Testis (tissue), 2 donors: Measurements from ENCODE around the gene FHIT.

Source experiments
- POLR2A ChIP-seq: fragments of 450-650 bp; IDR thresholded peaks from one replicate; pipeline ENCODE4 v1.6.1; 2017; ENCODE audit warnings: antibody characterized with exemption, mild to moderate bottlenecking, moderate library complexity
- TF ChIP-seq, protein P1 (sequence below), 3 experiments: fragments of 450-650 bp in 2 of 3; fragments of 200-600 bp in 1 of 3; sonication (generic) in 1 of 3; IDR thresholded peaks; one replicate each; pipeline ENCODE4 v1.5.1; 2016 to 2019; ENCODE audit warnings: antibody characterized with exemption in 3 of 3, mild to moderate bottlenecking in 2 of 3, moderate library complexity in 1 of 3

DNA sequence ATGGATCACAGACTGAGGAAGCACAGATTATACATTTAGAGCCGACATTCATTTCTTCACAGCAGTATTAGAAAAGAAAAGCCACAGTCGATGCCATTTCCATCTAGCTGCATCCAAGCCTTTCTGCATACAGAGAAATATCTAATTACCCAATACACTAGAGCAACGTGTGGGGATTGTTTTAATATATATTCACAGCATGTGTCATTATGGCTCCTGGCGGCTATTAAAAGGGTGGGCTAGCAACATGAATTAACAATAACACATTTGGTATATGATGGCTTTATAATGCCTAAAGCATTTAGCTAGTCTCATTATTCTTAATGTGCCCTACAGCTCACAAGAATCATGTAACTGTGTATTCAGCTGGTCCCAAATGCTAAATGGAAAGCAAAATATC, 1030.5 kb downstream of the FHIT start:
- TF ChIP-seq, protein P1, sequence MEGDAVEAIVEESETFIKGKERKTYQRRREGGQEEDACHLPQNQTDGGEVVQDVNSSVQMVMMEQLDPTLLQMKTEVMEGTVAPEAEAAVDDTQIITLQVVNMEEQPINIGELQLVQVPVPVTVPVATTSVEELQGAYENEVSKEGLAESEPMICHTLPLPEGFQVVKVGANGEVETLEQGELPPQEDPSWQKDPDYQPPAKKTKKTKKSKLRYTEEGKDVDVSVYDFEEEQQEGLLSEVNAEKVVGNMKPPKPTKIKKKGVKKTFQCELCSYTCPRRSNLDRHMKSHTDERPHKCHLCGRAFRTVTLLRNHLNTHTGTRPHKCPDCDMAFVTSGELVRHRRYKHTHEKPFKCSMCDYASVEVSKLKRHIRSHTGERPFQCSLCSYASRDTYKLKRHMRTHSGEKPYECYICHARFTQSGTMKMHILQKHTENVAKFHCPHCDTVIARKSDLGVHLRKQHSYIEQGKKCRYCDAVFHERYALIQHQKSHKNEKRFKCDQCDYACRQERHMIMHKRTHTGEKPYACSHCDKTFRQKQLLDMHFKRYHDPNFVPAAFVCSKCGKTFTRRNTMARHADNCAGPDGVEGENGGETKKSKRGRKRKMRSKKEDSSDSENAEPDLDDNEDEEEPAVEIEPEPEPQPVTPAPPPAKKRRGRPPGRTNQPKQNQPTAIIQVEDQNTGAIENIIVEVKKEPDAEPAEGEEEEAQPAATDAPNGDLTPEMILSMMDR (IDR thresholded peaks at IDR 0.05) = no peak
- no peak for TF ChIP-seq POLR2A
